Smooth muscle cell (in vitro differentiated cells): ENCODE measurements around the gene CCDC146. TPM values are rescaled to one million over a fixed set of nuclear protein-coding genes. Genes with fewer than 3 reads are reported as not detected.

Source experiments
- DNase-seq: peaks from one replicate; lab custom pipeline; 2025; ENCODE audit not compliant: unreplicated experiment; lab: John Stamatoyannopoulos, UW
- H2AFZ ChIP-seq: fragments of 200-600 bp; sonication (generic); 2 replicates; pipeline ENCODE4 v1.6.0; 2016; ENCODE audit warnings: antibody characterized with exemption, low read depth, mild to moderate bottlenecking
- H3F3A ChIP-seq: fragments of 200-600 bp; sonication (generic); 2 replicates; pipeline ENCODE4 v1.6.0; 2017; ENCODE audit warnings: antibody characterized with exemption, low read depth
- H3K27ac ChIP-seq: fragments of 200-600 bp; sonication (generic); 2 replicates; pipeline ENCODE4 v1.5.1; 2016; ENCODE audit warnings: low read depth, mild to moderate bottlenecking
- H3K27me3 ChIP-seq: fragments of 200-600 bp; sonication (generic); 2 replicates; pipeline ENCODE4 v1.6.1; 2016; ENCODE audit warnings: low read depth, mild to moderate bottlenecking
- H3K36me3 ChIP-seq: fragments of 200-600 bp; sonication (generic); 2 replicates; pipeline ENCODE4 v1.5.1; 2016; ENCODE audit warnings: low read depth
- H3K4me1 ChIP-seq: fragments of 200-600 bp; sonication (generic); 2 replicates; pipeline ENCODE4 v1.5.1; 2016; ENCODE audit warnings: low read depth
- H3K4me2 ChIP-seq: fragments of 200-600 bp; sonication (generic); 2 replicates; pipeline ENCODE4 v1.6.0; 2016; ENCODE audit warnings: mild to moderate bottlenecking
- H3K4me3 ChIP-seq: fragments of 200-600 bp; sonication (generic); 2 replicates; pipeline ENCODE4 v1.5.1; 2016; ENCODE audit warnings: mild to moderate bottlenecking
- H3K79me2 ChIP-seq: fragments of 200-600 bp; sonication (generic); 2 replicates; pipeline ENCODE4 v1.6.0; 2016; ENCODE audit warnings: low read depth, mild to moderate bottlenecking
- H3K9ac ChIP-seq: fragments of 200-600 bp; sonication (generic); 2 replicates; pipeline ENCODE4 v1.6.0; 2016; ENCODE audit warnings: low read depth
- H3K9me3 ChIP-seq: fragments of 200-600 bp; sonication (generic); replicated peaks from 2 replicates; pipeline ENCODE4 v1.5.1; 2016; ENCODE audit warnings: low read depth
- H4K20me1 ChIP-seq: fragments of 200-600 bp; sonication (generic); 2 replicates; pipeline ENCODE4 v1.6.0; 2016; ENCODE audit warnings: low read depth
- CTCF ChIP-seq: fragments of 200-600 bp; sonication (generic); IDR thresholded peaks from 2 replicates; pipeline ENCODE4 v1.5.1; 2017; ENCODE audit warnings: borderline replicate concordance, mild to moderate bottlenecking, antibody characterized with exemption; ENCODE audit not compliant: insufficient read depth, poor library complexity, severe bottlenecking
- WGBS: methylation state at CpG from one replicate; pipeline ENCODE4 v1.1.7; 2016; ENCODE audit warnings: low lambda C conversion rate; 5-methylcytosine and 5-hydroxymethylcytosine counted together
- polyA plus RNA-seq: library from polyadenylated mRNA; unstranded; fragments of >200 nt; fragmentation: Nextera tagmentation; extraction: Ambion mirVana; gene quantifications from 2 replicates; pipeline ENCODE4 v1.2.1, GENCODE V29; 2016
- total RNA-seq: library from RNA; depleted of rRNA; stranded (reverse); fragments of >200 nt; gene quantifications from 2 replicates; pipeline ENCODE4 v1.2.3, GENCODE V29; 2014

Gene CCDC146
- total and polyA plus RNA-seq, 2 experiments from 2014 or later: 0.77 to 7.3 TPM

- WGBS: 28% methylated on average over 2 of the region's 2 CpGs
Observed at GRCh38 chr7:77321300-77321699, 198.9 kb downstream of the CCDC146 start.

GRCh38 chr7:77326131-77326530, 203.7 kb downstream of the CCDC146 start:
- H2AFZ ChIP-seq: no peak overlapping the region
- TF ChIP-seq CTCF: no peak
- H4K20me1 ChIP-seq: no peaks in the 10 kb centered on the region
- no peaks in the 10 kb centered on the region for H3K79me2 ChIP-seq
- H3K27ac ChIP-seq: no peak overlapping the region
- no peaks in the 10 kb centered on the region for H3K4me1 ChIP-seq
- H3K36me3 ChIP-seq: no peaks in the 10 kb centered on the region
- WGBS: 69% methylated on average over 3 of the region's 3 CpGs
- no peaks in the 10 kb centered on the region for H3K27me3 ChIP-seq
- no peaks in the 10 kb centered on the region for H3F3A ChIP-seq
- H3K4me2 ChIP-seq: no peak overlapping the region
- H3K4me3 ChIP-seq: no peak overlapping the region
- no peaks in the 10 kb centered on the region for H3K9me3 ChIP-seq
- H3K9ac ChIP-seq: no peak overlapping the region
- no peak for DNase-seq

More at GRCh38 chr7:77321300-77321699, 198.9 kb downstream of the CCDC146 start:
- TF ChIP-seq CTCF: no peak
- DNase-seq: no peak
- Histone ChIP-seq H3K27me3 (no peaks in the 10 kb centered on the region), H3K9me3 (no peaks in the 10 kb centered on the region), H3K4me3 (no peak overlapping the region), H3K27ac (no peak overlapping the region), H3K36me3 (no peaks in the 10 kb centered on the region), H4K20me1 (no peaks in the 10 kb centered on the region), H3K4me1 (no peaks in the 10 kb centered on the region), H3K79me2 (no peaks in the 10 kb centered on the region), H2AFZ (no peak overlapping the region), H3K4me2 (no peak overlapping the region), H3F3A (no peaks in the 10 kb centered on the region), H3K9ac (no peak overlapping the region)

GRCh38 chr7:77327067-77327931, 204.9 kb downstream of the CCDC146 start:
- Histone ChIP-seq H3K4me2 (no peak overlapping the region), H3F3A (no peaks in the 10 kb centered on the region), H3K4me1 (no peaks in the 10 kb centered on the region), H3K27me3 (no peaks in the 10 kb centered on the region), H3K79me2 (no peaks in the 10 kb centered on the region), H2AFZ (no peak overlapping the region), H3K36me3 (no peaks in the 10 kb centered on the region), H4K20me1 (no peaks in the 10 kb centered on the region), H3K9ac (no peak overlapping the region), H3K27ac (peak overlapping the region; percentile 17), H3K4me3 (no peak overlapping the region), H3K9me3 (no peaks in the 10 kb centered on the region)
- peak; percentile 43 for DNase-seq
- 24% methylated on average over 12 of the region's 12 CpGs for WGBS
- no peak for TF ChIP-seq CTCF
